Mammary epithelial cell (primary cell): ENCODE data around the gene NID2.

Experiments used
- CTCF ChIP-seq, 2 donors: IDR thresholded peaks in 1 of 2; conservative IDR thresholded peaks in 1 of 2; 2 replicates each; pipeline ENCODE4 v1.5.1; 2011 to 2012; ENCODE audit warnings: inconsistent platforms in 2 of 2, low read length in 2 of 2, mild to moderate bottlenecking in 2 of 2, control low read depth in 1 of 2, low read depth in 1 of 2; ENCODE audit not compliant: insufficient read depth in 1 of 2; ENCODE audit errors: extremely low read depth in 1 of 2
- EZH2 ChIP-seq: IDR thresholded peaks from 2 replicates; pipeline ENCODE4 v1.6.1; 2012; ENCODE audit warnings: low read length, inconsistent platforms, borderline replicate concordance

DNA sequence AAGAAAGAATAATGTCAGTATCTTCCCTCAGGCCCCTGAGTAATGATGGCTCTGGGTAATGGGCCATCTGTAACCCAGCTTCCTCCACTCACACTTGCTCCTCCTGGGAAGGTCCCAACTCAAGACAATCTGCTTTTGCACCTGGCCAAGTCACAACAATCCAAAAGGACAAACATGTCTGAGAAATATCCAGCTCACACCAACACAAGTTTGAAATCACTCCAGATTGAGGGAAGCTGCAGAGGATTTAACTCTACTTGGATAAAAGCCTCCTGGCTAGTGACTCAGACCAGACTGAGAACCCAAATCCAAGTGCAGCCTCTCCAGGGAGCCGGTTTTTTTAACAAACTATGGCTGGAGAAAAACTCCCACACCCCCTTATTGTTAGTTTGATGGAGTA is 45.3 kb downstream of the NID2 start:
- TF ChIP-seq CTCF (conservative IDR thresholded peaks at IDR 0.05 in 1 of 2, IDR thresholded peaks at IDR 0.05 in 1 of 2; ENCODE audit: extremely low read depth in 1 of 2, insufficient read depth in 1 of 2, low read depth in 1 of 2, low read length in 2 of 2) (no peak), EZH2 (no peak)
